ENCODE measurements around the gene CCHCR1.

CCHCR1 gene

GRCh38 chr6:31135710-31136109 is 21.9 kb downstream of the CCHCR1 start:
- DNase-seq (ENCODE audit: insufficient read length) (no peak), FAIRE-seq (no peak)
- TF ChIP-seq POLR2AphosphoS5 (IDR thresholded peaks at IDR 0.05; ENCODE audit: low read depth, low read length) (no peak), TAF1 (IDR thresholded peaks at IDR 0.05; ENCODE audit: borderline replicate concordance, low read depth, low read length) (no peak), POLR2A (IDR thresholded peaks at IDR 0.05; ENCODE audit: low read depth, low read length) (no peak)

- FAIRE-seq (no peak), DNase-seq (ENCODE audit: insufficient read length) (no peak)
- TF ChIP-seq TAF1 (IDR thresholded peaks at IDR 0.05; ENCODE audit: borderline replicate concordance, low read depth, low read length) (no peak), POLR2AphosphoS5 (IDR thresholded peaks at IDR 0.05; ENCODE audit: low read depth, low read length) (no peak), POLR2A (IDR thresholded peaks at IDR 0.05; ENCODE audit: low read depth, low read length) (no peak)
Observed at GRCh38 chr6:31132806-31133205, 24.8 kb downstream of the CCHCR1 start.

GRCh38 chr6:31131595-31131994 is 26.0 kb downstream of the CCHCR1 start:
- DNase-seq (ENCODE audit: insufficient read length) (no peak), FAIRE-seq (no peak)
- TF ChIP-seq POLR2AphosphoS5 (IDR thresholded peaks at IDR 0.05; ENCODE audit: low read depth, low read length) = no peak
- no peak for TF ChIP-seq TAF1 (IDR thresholded peaks at IDR 0.05; ENCODE audit: borderline replicate concordance, low read depth, low read length)
- no peak for TF ChIP-seq POLR2A (IDR thresholded peaks at IDR 0.05; ENCODE audit: low read depth, low read length)

GRCh38 chr6:31130751-31131150 is 26.9 kb downstream of the CCHCR1 start:
- DNase-seq (ENCODE audit: insufficient read length) (no peak), FAIRE-seq (no peak)
- TF ChIP-seq POLR2AphosphoS5 (IDR thresholded peaks at IDR 0.05; ENCODE audit: low read depth, low read length) (no peak), POLR2A (IDR thresholded peaks at IDR 0.05; ENCODE audit: low read depth, low read length) (no peak), TAF1 (IDR thresholded peaks at IDR 0.05; ENCODE audit: borderline replicate concordance, low read depth, low read length) (no peak)

GRCh38 chr6:31129130-31129529 is 28.5 kb downstream of the CCHCR1 start:
- TF ChIP-seq POLR2AphosphoS5 (IDR thresholded peaks at IDR 0.05; ENCODE audit: low read depth, low read length) = no peak
- no peak for TF ChIP-seq TAF1 (IDR thresholded peaks at IDR 0.05; ENCODE audit: borderline replicate concordance, low read depth, low read length)
- no peak for TF ChIP-seq POLR2A (IDR thresholded peaks at IDR 0.05; ENCODE audit: low read depth, low read length)
- no peak for DNase-seq (ENCODE audit: insufficient read length)
- FAIRE-seq = no peak

- FAIRE-seq (peak; percentile 75), DNase-seq (ENCODE audit: insufficient read length) (peak; percentile 54)
- TF ChIP-seq POLR2AphosphoS5 (IDR thresholded peaks at IDR 0.05; ENCODE audit: low read depth, low read length) = no peak
- no peak for TF ChIP-seq POLR2A (IDR thresholded peaks at IDR 0.05; ENCODE audit: low read depth, low read length)
- no peak for TF ChIP-seq TAF1 (IDR thresholded peaks at IDR 0.05; ENCODE audit: borderline replicate concordance, low read depth, low read length)
Observed at GRCh38 chr6:31128093-31128676, 29.4 kb downstream of the CCHCR1 start.

GRCh38 chr6:31126396-31127175 is 31.0 kb downstream of the CCHCR1 start:
- DNase-seq (ENCODE audit: insufficient read length) (no peak), FAIRE-seq (no peak)
- TF ChIP-seq POLR2AphosphoS5 (IDR thresholded peaks at IDR 0.05; ENCODE audit: low read depth, low read length) = no peak
- no peak for TF ChIP-seq POLR2A (IDR thresholded peaks at IDR 0.05; ENCODE audit: low read depth, low read length)
- TF ChIP-seq TAF1 (IDR thresholded peaks at IDR 0.05; ENCODE audit: borderline replicate concordance, low read depth, low read length) = no peak

GRCh38 chr6:31125586-31126363 is 31.8 kb downstream of the CCHCR1 start:
- DNase-seq (ENCODE audit: insufficient read length) (no peak), FAIRE-seq (no peak)
- TF ChIP-seq POLR2AphosphoS5 (IDR thresholded peaks at IDR 0.05; ENCODE audit: low read depth, low read length) (no peak), POLR2A (IDR thresholded peaks at IDR 0.05; ENCODE audit: low read depth, low read length) (no peak), TAF1 (IDR thresholded peaks at IDR 0.05; ENCODE audit: borderline replicate concordance, low read depth, low read length) (no peak)

- FAIRE-seq = no peak
- DNase-seq (ENCODE audit: insufficient read length) = no peak
- TF ChIP-seq POLR2A (IDR thresholded peaks at IDR 0.05; ENCODE audit: low read depth, low read length) (no peak), POLR2AphosphoS5 (IDR thresholded peaks at IDR 0.05; ENCODE audit: low read depth, low read length) (no peak), TAF1 (IDR thresholded peaks at IDR 0.05; ENCODE audit: borderline replicate concordance, low read depth, low read length) (no peak)
Observed at GRCh38 chr6:31125162-31125561, 32.4 kb downstream of the CCHCR1 start.

- no peak for FAIRE-seq
- TF ChIP-seq POLR2A (IDR thresholded peaks at IDR 0.05; ENCODE audit: low read depth, low read length) (no peak), POLR2AphosphoS5 (IDR thresholded peaks at IDR 0.05; ENCODE audit: low read depth, low read length) (no peak), TAF1 (IDR thresholded peaks at IDR 0.05; ENCODE audit: borderline replicate concordance, low read depth, low read length) (no peak)
- no peak for DNase-seq (ENCODE audit: insufficient read length)
Observed at GRCh38 chr6:31122791-31123706, 34.6 kb downstream of the CCHCR1 start.
